Activated T-helper 1 cell treated with anti-CD3 and anti-CD28 coated beads, Interleukin-12 subunit alpha, Interleukin-12 subunit beta, Interleukin-2, Interleukin-4 antibody, amounts not matched to agents 30 ng/mL and 10 ng/mL and 1 ng/mL, durations not matched to agents 14 hours and 24 hours and 36 hours (primary cell): ENCODE measurements around the gene C5orf34. TPM values are rescaled to one million over a fixed set of nuclear protein-coding genes. Genes with fewer than 3 reads are reported as not detected.
A peak's percentile ranks its signal among the peaks of the same experiment; 100 is the strongest.
"Not testable (repeated sequence)": the region's sequence is repeated elsewhere in the genome, so short reads cannot be mapped to it uniquely, and the experiment has no call there.

Experiments
- DNase-seq: peaks from one replicate; pipeline ENCODE4 v3.0.0; 2021; ENCODE audit warnings: low spot score
- H3K27ac Mint-ChIP-seq: one replicate; pipeline ENCODE4 v1.8.0; 2021; ENCODE audit warnings: mild to moderate bottlenecking, mixed read lengths
- H3K27me3 Mint-ChIP-seq: one replicate; pipeline ENCODE4 v1.8.0; 2022; ENCODE audit warnings: mild to moderate bottlenecking, moderate library complexity, mixed read lengths; ENCODE audit not compliant: insufficient read depth
- H3K36me3 Mint-ChIP-seq: one replicate; pipeline ENCODE4 v1.8.0; 2021; ENCODE audit warnings: low read depth, mixed read lengths
- H3K4me1 Mint-ChIP-seq: one replicate; pipeline ENCODE4 v1.8.0; 2021; ENCODE audit warnings: low read depth, mixed read lengths
- H3K4me3 Mint-ChIP-seq: one replicate; pipeline ENCODE4 v1.8.0; 2021; ENCODE audit warnings: mild to moderate bottlenecking, moderate library complexity, mixed read lengths
- H3K9me3 Mint-ChIP-seq: one replicate; pipeline ENCODE4 v1.8.0; 2021; ENCODE audit warnings: mixed read lengths
- intact Hi-C: fragments of 100-400 bp; cut with micrococcal nuclease; formaldehyde crosslinking; loops from one replicate; pipeline ENCODE4 v1.15.1; 2024
- total RNA-seq: library from RNA; stranded (reverse); gene quantifications from 2 replicates; pipeline ENCODE4 v1.2.3, GENCODE V29; 2022

C5orf34 gene, protein sequence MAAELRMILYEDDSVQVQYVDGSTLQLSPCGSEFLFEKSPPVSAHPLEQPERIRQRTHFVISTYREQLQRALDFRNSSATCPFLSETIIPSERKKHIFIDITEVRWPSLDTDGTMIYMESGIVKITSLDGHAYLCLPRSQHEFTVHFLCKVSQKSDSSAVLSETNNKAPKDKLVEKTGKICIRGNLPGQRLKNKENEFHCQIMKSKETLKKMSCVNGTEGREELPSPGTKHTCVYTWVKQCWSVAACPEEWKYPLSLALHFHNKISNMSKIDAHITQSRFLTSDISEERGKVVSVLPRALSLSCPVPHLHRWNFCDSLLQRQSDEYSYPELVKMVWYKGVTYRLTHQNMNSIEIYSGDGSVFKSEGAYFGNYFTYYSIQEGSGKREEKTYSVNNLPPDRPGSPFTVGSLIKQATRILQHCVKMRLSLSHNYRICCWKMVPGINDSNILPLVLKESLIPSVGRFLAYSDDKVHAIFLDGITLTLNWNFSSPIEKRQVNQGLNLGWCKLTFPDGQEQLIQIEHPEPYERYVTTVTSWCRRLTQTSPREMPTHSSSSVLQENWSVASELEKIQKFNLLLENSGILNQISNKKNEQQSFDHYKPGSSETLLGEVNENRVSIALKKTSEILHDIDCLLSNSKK
- total RNA-seq = 5.3 and 5.5 TPM in 2 replicates

- Mint-ChIP-seq H3K27me3 (peaks cover 2% of the 10 kb centered on the region), H3K36me3 (peaks cover 12% of the 10 kb centered on the region), H3K9me3 (no peaks in the 10 kb centered on the region), H3K4me3 (peak within 1 kb of the TSS; percentile 94), H3K27ac (peak within 1 kb of the TSS; percentile 97), H3K4me1 (peaks cover 32% of the 10 kb centered on the region)
- peak; percentile 92 for DNase-seq
- intact Hi-C loops = loop anchor here (1.0 to 10.0 kb wide), 11 partner anchors 14 to 1610 kb away; partner anchors contain the start of genes HMGCS1, NNT and RIMOC1
Observed at GRCh38 chr5:43514816-43515677, at the start of gene C5orf34. TSS of gene C5orf34 (minus strand) at chr5:43515148. CDS start at chr5:43509339, 5,809 bp downstream.

DNA sequence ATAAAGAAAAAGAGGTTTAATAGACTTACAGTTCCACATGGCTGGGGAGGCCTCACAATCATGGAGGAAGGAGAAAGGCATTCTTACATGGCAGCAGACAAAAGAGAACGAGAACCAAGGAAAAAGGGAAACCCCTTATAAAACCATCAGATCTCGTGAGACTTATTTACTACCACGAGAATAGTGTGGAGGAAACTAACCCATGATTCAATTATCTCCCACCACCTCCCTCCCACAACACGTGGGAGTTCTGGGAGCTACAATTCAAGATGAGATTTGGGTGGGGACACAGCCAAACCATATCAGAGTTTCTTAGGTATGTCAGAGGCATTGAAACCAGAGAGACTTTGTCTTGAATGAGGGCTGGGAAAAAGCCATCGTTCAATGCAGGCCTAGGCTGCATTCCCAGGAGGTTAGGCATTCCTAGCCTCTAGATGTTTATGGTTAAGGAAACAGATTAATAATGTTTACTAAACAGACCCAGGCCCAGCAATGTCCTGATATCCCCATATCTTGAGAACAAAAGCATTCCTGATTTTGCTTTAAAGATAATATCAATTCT, 49.4 kb upstream of the C5orf34 start:
- H3K4me1 Mint-ChIP-seq = no peaks in the 10 kb centered on the region
- no peak overlapping the region for H3K27ac Mint-ChIP-seq
- no peaks in the 10 kb centered on the region for H3K36me3 Mint-ChIP-seq
- DNase-seq = no peak
- H3K9me3 Mint-ChIP-seq = no peaks in the 10 kb centered on the region
- no peaks in the 10 kb centered on the region for H3K27me3 Mint-ChIP-seq
- intact Hi-C loops = no loop called here
- H3K4me3 Mint-ChIP-seq = no peak overlapping the region

DNA sequence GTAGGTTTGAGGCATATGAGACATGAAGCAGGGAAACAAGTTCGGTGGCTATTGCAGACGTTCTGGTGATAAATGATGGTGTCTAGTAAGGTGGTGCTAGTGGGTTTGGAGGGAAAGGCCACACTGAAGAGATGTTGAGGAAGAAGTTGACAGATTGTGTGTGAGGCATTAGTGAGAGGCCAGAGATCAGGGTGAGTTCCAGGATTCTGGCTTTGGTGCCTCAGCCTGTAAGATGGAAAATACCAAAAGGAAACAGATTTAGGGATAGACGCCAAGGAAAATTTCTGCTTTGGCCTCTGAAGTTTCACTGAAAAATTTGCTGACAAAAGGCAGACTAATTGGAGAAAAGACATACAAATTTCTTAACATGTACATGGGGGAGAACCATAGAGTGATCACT, 48.4 kb upstream of the C5orf34 start:
- Mint-ChIP-seq H3K4me3 (no peak overlapping the region), H3K27me3 (no peaks in the 10 kb centered on the region), H3K27ac (no peak overlapping the region), H3K4me1 (peaks cover 5% of the 10 kb centered on the region), H3K36me3 (no peaks in the 10 kb centered on the region), H3K9me3 (no peaks in the 10 kb centered on the region)
- no peak for DNase-seq
- intact Hi-C loops = no loop called here

DNA sequence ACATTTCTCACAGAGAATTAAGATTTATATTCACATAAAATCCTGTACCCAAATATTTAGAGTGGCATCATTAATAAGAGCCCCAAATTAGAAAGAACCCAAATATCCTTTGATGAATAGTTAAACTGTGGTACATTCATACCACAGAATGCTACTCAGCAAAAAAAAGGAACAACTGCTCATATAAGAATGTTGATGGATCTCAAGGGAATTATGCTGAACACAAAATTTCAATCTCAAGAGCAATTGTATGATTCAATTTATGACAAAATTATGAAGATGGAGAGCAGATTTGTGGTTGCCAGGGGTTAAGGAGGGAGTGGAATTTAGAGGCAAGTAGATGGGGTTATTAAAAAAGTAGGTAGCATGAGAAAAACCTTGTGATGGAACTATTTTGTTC, 46.4 kb upstream of the C5orf34 start:
- Mint-ChIP-seq H3K9me3 (no peaks in the 10 kb centered on the region), H3K4me3 (no peak overlapping the region), H3K36me3 (no peaks in the 10 kb centered on the region), H3K27ac (no peak overlapping the region), H3K27me3 (no peaks in the 10 kb centered on the region), H3K4me1 (peaks cover 10% of the 10 kb centered on the region)
- DNase-seq = no peak
- intact Hi-C loops = no loop called here

GRCh38 chr5:43560128-43560527, 45.2 kb upstream of the C5orf34 start:
- no peak overlapping the region for H3K27ac Mint-ChIP-seq
- no peaks in the 10 kb centered on the region for H3K36me3 Mint-ChIP-seq
- no peaks in the 10 kb centered on the region for H3K9me3 Mint-ChIP-seq
- no peak for DNase-seq
- intact Hi-C loops = no loop called here
- peaks cover 10% of the 10 kb centered on the region for H3K4me1 Mint-ChIP-seq
- H3K27me3 Mint-ChIP-seq = no peaks in the 10 kb centered on the region
- no peak overlapping the region for H3K4me3 Mint-ChIP-seq

DNA sequence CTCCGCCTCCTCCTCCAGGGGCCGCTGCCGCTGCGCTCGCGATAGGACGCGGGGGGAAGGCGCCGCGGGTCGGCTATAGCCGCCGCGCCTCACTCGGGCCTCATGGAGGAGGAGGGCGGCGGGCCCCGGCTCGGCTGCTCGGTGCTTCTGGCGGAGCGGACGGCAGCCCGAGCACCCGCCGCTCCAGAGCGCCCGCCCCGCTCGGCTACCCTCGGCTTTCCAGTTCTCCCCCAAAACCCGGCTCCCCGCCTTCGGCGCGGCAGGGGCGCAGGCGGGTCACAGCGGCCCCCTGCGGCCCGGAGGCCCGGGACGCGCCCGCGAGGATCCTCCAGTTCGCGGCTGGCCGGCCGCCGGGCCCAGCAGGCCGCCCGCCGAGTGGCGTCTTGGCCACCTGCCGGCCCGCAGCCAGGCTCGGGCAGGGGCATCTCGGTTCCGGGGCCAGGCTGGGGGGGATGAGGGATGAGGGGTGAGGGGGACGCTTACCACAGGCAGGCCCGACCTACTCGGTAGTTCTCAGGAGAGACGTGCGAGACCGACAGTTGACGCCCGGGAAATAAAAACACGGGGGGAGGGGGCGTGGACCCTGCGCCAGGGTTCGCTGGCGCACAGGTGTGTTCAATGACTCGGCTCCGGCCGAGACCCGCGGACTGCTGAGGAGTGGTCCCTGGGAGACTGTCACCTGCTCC, 42.1 kb upstream of the C5orf34 start, which contains the start of gene PAIP1:
TSS of gene PAIP1 (minus strand) at position 221 of the 686 bp plus-strand sequence. CDS start 231 bp downstream, outside the sequence.
- peak within 1 kb of the TSS; percentile 93 for H3K27ac Mint-ChIP-seq
- intact Hi-C loops = loop anchor here (1.0 to 5.0 kb wide), 12 partner anchors 42 to 1250 kb away; partner anchors contain the start of genes C5orf34, HMGCS1, MRPS30 and NNT
- peaks cover 2% of the 10 kb centered on the region for H3K36me3 Mint-ChIP-seq
- H3K4me3 Mint-ChIP-seq = peak within 1 kb of the TSS; percentile 92
- peaks cover 10% of the 10 kb centered on the region for H3K4me1 Mint-ChIP-seq
- no peaks in the 10 kb centered on the region for H3K27me3 Mint-ChIP-seq
- H3K9me3 Mint-ChIP-seq = no peaks in the 10 kb centered on the region
- peak; percentile 83 for DNase-seq

DNA sequence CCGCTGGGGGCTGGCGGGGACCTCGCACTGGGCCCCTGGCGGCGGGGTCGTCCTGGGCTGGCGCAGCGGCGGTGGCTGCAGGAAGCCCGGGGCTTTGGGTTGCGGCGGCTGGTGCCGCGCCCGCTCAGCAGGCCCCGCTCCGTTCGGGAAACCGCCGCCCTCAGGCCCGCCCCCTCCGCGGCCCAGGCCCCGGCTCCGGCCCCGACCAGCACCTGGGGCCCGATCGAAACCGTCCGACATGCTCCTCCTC, 41.6 kb upstream of the C5orf34 start:
- H3K9me3 Mint-ChIP-seq, H3K27ac Mint-ChIP-seq, H3K27me3 Mint-ChIP-seq, DNase-seq, H3K36me3 Mint-ChIP-seq: not testable (repeated sequence)
- intact Hi-C loops = loop anchor here (1.0 to 5.0 kb wide), 12 partner anchors 41 to 1251 kb away; partner anchors contain the start of genes C5orf34, HMGCS1, MRPS30 and NNT
- Mint-ChIP-seq H3K4me1 (peaks cover 10% of the 10 kb centered on the region), H3K4me3 (peak overlapping the region; percentile 80)

DNA sequence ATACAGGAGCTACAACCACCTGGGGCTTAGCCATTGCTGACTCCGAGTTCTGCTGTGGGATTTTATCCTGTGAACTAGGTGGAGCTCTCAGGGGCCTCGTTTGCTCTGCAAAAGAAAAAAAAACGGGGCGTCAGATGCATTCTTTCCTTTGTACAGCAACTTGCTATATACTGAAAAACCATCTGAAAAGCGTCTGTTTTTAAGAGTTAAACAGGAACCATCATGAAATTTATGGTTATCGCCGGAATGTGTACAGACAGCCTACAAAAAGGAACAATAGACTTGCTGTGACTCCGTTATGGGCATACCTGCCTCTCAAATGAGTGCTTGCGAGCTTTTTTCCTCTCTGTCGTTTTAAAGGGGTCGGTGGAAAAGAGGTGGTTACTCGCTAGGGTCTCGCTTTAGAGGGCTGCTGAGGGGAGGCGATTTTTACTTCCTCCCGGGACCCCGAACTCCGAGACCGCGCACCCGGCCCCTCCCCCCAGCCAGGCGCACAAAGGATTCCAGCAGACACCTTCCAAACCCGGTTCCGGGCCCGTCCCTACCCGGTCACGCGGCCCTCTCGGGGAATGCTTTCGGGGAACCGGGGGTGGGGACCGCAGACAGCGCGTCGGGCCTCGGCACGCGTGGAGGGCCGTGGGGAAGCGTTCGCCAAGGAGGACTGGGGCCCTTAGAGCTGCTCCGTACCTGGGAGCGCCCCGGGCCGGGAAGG, 41.1 kb upstream of the C5orf34 start:
- intact Hi-C loops = loop anchor here (1.0 to 5.0 kb wide), 13 partner anchors 19 to 1251 kb away; partner anchors contain the start of genes C5orf34, HMGCS1, MRPS30 and NNT
- Mint-ChIP-seq H3K27me3 (no peaks in the 10 kb centered on the region), H3K27ac (peak overlapping the region; percentile 87), H3K36me3 (peaks cover 2% of the 10 kb centered on the region), H3K9me3 (no peaks in the 10 kb centered on the region), H3K4me3 (peak overlapping the region; percentile 92), H3K4me1 (peaks cover 13% of the 10 kb centered on the region)
- DNase-seq = peak; percentile 43

DNA sequence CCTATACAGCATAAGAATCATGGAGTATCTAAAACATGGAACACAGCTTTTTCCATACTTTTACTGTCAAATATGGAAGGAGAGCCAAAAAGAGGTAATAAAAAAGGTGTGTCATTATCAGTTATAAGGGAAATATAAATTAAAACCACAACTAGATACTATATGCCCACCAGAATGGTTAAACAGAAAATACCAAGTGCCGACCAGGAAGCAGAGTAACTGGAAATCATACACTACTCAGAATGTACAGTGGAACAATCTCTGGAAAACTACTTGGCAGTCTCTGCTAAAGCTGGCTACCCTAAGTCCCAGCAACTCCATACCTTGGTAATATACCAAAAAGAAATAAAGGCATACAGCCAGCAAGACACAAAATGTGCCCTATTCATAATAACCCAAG, 39.5 kb upstream of the C5orf34 start:
- no peak overlapping the region for H3K4me3 Mint-ChIP-seq
- H3K9me3 Mint-ChIP-seq = no peaks in the 10 kb centered on the region
- no peaks in the 10 kb centered on the region for H3K27me3 Mint-ChIP-seq
- peaks cover 5% of the 10 kb centered on the region for H3K36me3 Mint-ChIP-seq
- peaks cover 18% of the 10 kb centered on the region for H3K4me1 Mint-ChIP-seq
- no peak for DNase-seq
- intact Hi-C loops = loop anchor here (2.0 kb wide), 1 partner anchor 18 kb away; no protein-coding TSS in a partner anchor
- no peak overlapping the region for H3K27ac Mint-ChIP-seq

DNA sequence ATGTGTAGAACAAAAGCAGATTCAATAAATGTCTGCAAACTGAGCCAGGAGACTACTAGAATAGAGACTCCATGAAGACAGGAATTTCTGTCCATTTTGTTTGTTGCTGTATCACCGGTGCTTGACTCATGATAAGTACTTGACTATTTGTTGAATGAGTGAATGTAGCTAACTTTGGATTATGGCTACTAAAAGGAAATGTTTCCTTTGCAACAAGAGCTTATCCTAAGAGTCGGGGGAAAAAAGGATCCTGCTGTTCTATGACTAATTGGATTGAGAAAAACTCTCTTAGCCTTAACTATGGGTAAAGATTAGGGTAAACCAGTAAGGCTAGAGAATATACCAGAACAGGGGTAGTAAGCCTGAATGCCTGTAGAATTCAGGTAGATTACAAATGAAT, 38.4 kb upstream of the C5orf34 start:
- no peaks in the 10 kb centered on the region for H3K27me3 Mint-ChIP-seq
- peaks cover 17% of the 10 kb centered on the region for H3K4me1 Mint-ChIP-seq
- H3K4me3 Mint-ChIP-seq = no peak overlapping the region
- DNase-seq = no peak
- peaks cover 7% of the 10 kb centered on the region for H3K36me3 Mint-ChIP-seq
- no peak overlapping the region for H3K27ac Mint-ChIP-seq
- intact Hi-C loops = no loop called here
- no peaks in the 10 kb centered on the region for H3K9me3 Mint-ChIP-seq

GRCh38 chr5:43551731-43552130, 36.8 kb upstream of the C5orf34 start:
- peaks cover 14% of the 10 kb centered on the region for H3K36me3 Mint-ChIP-seq
- no peak for DNase-seq
- H3K4me1 Mint-ChIP-seq = peaks cover 11% of the 10 kb centered on the region
- H3K27ac Mint-ChIP-seq = no peak overlapping the region
- H3K4me3 Mint-ChIP-seq = no peak overlapping the region
- H3K9me3 Mint-ChIP-seq = no peaks in the 10 kb centered on the region
- intact Hi-C loops = no loop called here
- no peaks in the 10 kb centered on the region for H3K27me3 Mint-ChIP-seq
